WTC11 (cell line): ENCODE data around the gene OS9.

ENCODE experiments used
- CTCF ChIP-seq: fragments of 200-600 bp; IDR thresholded peaks from 2 replicates; pipeline ENCODE4 v1.8.0; 2022; ENCODE audit warnings: antibody characterized with exemption
- FOXJ3 ChIP-seq: sonication (generic); formaldehyde crosslinking; IDR thresholded peaks from 2 replicates; pipeline ENCODE4 v1.9.0; 2021; ENCODE audit warnings: missing genetic modification reagents, mild to moderate bottlenecking, borderline replicate concordance
- FOXK1 ChIP-seq: sonication (generic); formaldehyde crosslinking; IDR thresholded peaks from 2 replicates; pipeline ENCODE4 v1.8.0; 2022; ENCODE audit warnings: mild to moderate bottlenecking, moderate library complexity, missing genetic modification reagents
- FOXP1 ChIP-seq: sonication (generic); formaldehyde crosslinking; IDR thresholded peaks from 2 replicates; pipeline ENCODE4 v1.8.0; 2022; ENCODE audit warnings: missing genetic modification reagents, mild to moderate bottlenecking, moderate library complexity, borderline replicate concordance
- PRRX2 ChIP-seq: fragments of 250-450 bp; sonication (Bioruptor Pico); IDR thresholded peaks from 2 replicates; pipeline ENCODE4 v1.8.0; 2021; ENCODE audit warnings: mild to moderate bottlenecking
- ZNF219 ChIP-seq: sonication (generic); formaldehyde crosslinking; IDR thresholded peaks from 2 replicates; pipeline ENCODE4 v1.8.0; 2023; ENCODE audit warnings: missing genetic modification reagents, mild to moderate bottlenecking, borderline replicate concordance
- ZSCAN18 ChIP-seq: fragments of 250-450 bp; sonication (Bioruptor Pico); IDR thresholded peaks from 2 replicates; pipeline ENCODE4 v2.1.2; 2022; ENCODE audit warnings: mild to moderate bottlenecking, moderate library complexity

GRCh38 chr12:57765003-57765697 lies 71.2 kb downstream of the OS9 start:
- TF ChIP-seq FOXK1 (no peak), CTCF (no peak), ZSCAN18 (CRISPR knock-in tag) (no peak), ZNF219 (no peak), FOXP1 (peak; percentile 61; the same call in 1 of the 2 replicates), PRRX2 (CRISPR knock-in tag) (no peak), FOXJ3 (CRISPR knock-in tag) (no peak)
